Stomach (tissue), 4 donors: ENCODE results near the gene SLAMF6.

Source experiments
- CTCF ChIP-seq, 7 experiments: fragments of 450-650 bp in 4 of 7; fragments of 200-600 bp in 3 of 7; sonication (generic) in 3 of 7; IDR thresholded peaks; one replicate each; pipeline ENCODE4 v1.5.1; 2016 to 2019; ENCODE audit warnings: antibody characterized with exemption in 7 of 7, control low read depth in 2 of 7, mild to moderate bottlenecking in 1 of 7
- EP300 ChIP-seq: sonication (generic); formaldehyde crosslinking; IDR thresholded peaks from one replicate; pipeline ENCODE4 v1.6.1; 2017; ENCODE audit warnings: antibody characterized with exemption
- POLR2A ChIP-seq, 4 donors: fragments of 450-650 bp; IDR thresholded peaks; one replicate each; pipeline ENCODE4 v1.6.1; 2016; ENCODE audit warnings: antibody characterized with exemption in 4 of 4, control low read depth in 2 of 4, mild to moderate bottlenecking in 1 of 4, moderate library complexity in 1 of 4
- POLR2AphosphoS5 ChIP-seq, 3 donors: sonication (generic); formaldehyde crosslinking; IDR thresholded peaks; one replicate each; pipeline ENCODE4 v1.6.1; 2016; ENCODE audit warnings: antibody characterized with exemption in 3 of 3

- TF ChIP-seq EP300 (no peak), CTCF (IDR thresholded peaks at IDR 0.05) (no peak), POLR2A (IDR thresholded peaks at IDR 0.05) (no peak), POLR2AphosphoS5 (IDR thresholded peaks at IDR 0.05) (no peak)
Measured at GRCh38 chr1:160549665-160550006, 26.6 kb upstream of the SLAMF6 start.
